Measurements from ENCODE around the gene PRELID3B. TPM values are rescaled to one million over a fixed set of nuclear protein-coding genes. Genes with fewer than 3 reads are reported as not detected.
A peak's percentile ranks its signal among the peaks of the same experiment; 100 is the strongest.

Gene PRELID3B
- total RNA-seq, 2 experiments from 2014 or later: 55.8 to 59.1 TPM

DNA sequence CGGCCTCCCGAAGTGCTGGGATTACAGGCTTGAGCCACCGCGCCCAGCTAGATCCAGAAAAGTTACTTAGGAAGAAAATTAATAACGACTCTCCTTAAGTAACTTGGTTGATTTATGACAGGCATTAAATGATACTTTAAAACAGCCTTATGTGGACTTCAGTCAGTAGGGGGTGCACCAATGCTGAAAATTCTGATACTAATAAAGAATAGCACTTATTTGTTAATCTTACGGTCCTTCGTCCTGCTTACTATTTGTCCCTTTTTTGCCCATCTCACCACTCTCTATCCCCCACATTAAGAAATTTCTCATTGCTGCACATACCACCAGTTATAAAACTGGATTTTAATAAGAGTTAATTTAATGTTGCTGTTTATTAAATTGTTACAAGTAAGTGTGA, 12.7 kb upstream of the PRELID3B start:
- TF ChIP-seq, protein P1, sequence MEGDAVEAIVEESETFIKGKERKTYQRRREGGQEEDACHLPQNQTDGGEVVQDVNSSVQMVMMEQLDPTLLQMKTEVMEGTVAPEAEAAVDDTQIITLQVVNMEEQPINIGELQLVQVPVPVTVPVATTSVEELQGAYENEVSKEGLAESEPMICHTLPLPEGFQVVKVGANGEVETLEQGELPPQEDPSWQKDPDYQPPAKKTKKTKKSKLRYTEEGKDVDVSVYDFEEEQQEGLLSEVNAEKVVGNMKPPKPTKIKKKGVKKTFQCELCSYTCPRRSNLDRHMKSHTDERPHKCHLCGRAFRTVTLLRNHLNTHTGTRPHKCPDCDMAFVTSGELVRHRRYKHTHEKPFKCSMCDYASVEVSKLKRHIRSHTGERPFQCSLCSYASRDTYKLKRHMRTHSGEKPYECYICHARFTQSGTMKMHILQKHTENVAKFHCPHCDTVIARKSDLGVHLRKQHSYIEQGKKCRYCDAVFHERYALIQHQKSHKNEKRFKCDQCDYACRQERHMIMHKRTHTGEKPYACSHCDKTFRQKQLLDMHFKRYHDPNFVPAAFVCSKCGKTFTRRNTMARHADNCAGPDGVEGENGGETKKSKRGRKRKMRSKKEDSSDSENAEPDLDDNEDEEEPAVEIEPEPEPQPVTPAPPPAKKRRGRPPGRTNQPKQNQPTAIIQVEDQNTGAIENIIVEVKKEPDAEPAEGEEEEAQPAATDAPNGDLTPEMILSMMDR (IDR thresholded peaks at IDR 0.05): no peak
- H3K4me3 ChIP-seq (ENCODE audit: low read length): no peak overlapping the region
- H3K27ac Mint-ChIP-seq: no peak overlapping the region
- ChIA-PET POLR2A (interaction anchor here (1.9 kb wide), 1 partner anchor 12 kb away, joined by 7 read pairs; the partner anchor contains the start of gene PRELID3B), CTCF (no interaction called here)
- peaks cover 6 to 7% of the 10 kb centered on the region in 2 experiments for H3K27me3 ChIP-seq (ENCODE audit: control insufficient read depth in 1 of 2, insufficient read depth in 2 of 2, low read length in 2 of 2)
- H3K4me3 Mint-ChIP-seq: no peak overlapping the region
- peak in 4 of 14 experiments; percentile 40 to 58 (median 53) for DNase-seq
- ATAC-seq (ENCODE audit: poor library complexity): no peak
- H3K4me1 ChIP-seq (ENCODE audit: insufficient read depth, low read length): no peaks in the 10 kb centered on the region
- H3K36me3 Mint-ChIP-seq (ENCODE audit: low read depth): no peaks in the 10 kb centered on the region
- H3K9me3 Mint-ChIP-seq: no peaks in the 10 kb centered on the region
- H3K27ac ChIP-seq (ENCODE audit: low read depth in 1 of 2, low read length in 2 of 2): no peak overlapping the region
- H3K27me3 Mint-ChIP-seq: peaks cover 24% of the 10 kb centered on the region
- no peaks in the 10 kb centered on the region for H3K9me3 ChIP-seq (ENCODE audit: control insufficient read depth in 1 of 2, insufficient read depth in 1 of 2, low read length in 2 of 2)
- intact Hi-C loops (cut with DNase I, micrococcal nuclease): loop anchor here in 1 of 2 experiments (5.0 kb wide), 1 partner anchor 347 kb away; no protein-coding TSS in a partner anchor
- no peaks in the 10 kb centered on the region for H3K36me3 ChIP-seq (ENCODE audit: insufficient read depth, low read length)
- H3K4me1 Mint-ChIP-seq (ENCODE audit: low read depth): no peaks in the 10 kb centered on the region

DNA sequence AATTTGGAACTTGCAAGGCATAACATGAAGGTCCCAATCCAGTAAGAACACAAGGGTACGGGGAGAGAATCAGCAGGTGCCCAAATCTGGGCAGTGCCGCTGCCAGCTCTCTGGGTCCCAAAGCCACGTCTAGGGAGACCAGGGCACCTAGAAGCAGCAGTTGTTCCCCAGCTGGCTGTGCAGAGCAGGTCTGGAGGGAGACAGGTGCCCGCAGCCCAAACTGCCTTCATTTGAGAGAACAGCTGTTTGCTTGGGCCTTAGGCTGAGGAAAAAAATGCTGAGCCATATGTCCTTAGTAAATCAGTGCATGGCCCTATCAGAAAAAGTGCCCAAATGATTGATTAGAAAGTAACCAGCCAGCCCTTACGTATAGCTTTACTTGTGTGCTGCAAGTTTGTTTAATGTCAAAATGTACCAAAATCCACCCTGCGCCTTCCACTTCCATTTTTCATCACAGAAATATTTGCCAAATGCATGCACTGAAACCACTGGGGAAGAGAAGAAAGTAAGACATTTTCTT, 9.1 kb upstream of the PRELID3B start:
- H3K27ac Mint-ChIP-seq: no peak overlapping the region
- TF ChIP-seq, protein P1 (IDR thresholded peaks at IDR 0.05): no peak
- Histone ChIP-seq H3K4me3 (ENCODE audit: low read length) (no peak overlapping the region), H3K9me3 (ENCODE audit: control insufficient read depth in 1 of 2, insufficient read depth in 1 of 2, low read length in 2 of 2) (no peaks in the 10 kb centered on the region), H3K36me3 (ENCODE audit: insufficient read depth, low read length) (no peaks in the 10 kb centered on the region), H3K27me3 (ENCODE audit: control insufficient read depth in 1 of 2, insufficient read depth in 2 of 2, low read length in 2 of 2) (peaks cover 7% of the 10 kb centered on the region in 2 experiments), H3K27ac (ENCODE audit: low read depth in 1 of 2, low read length in 2 of 2) (no peak overlapping the region), H3K4me1 (ENCODE audit: insufficient read depth, low read length) (peaks cover 4% of the 10 kb centered on the region)
- DNase-seq: no peak
- H3K9me3 Mint-ChIP-seq: no peaks in the 10 kb centered on the region
- intact Hi-C loops (cut with DNase I, micrococcal nuclease): no loop called here
- no peak overlapping the region for H3K4me3 Mint-ChIP-seq
- peaks cover 32% of the 10 kb centered on the region for H3K27me3 Mint-ChIP-seq
- H3K4me1 Mint-ChIP-seq (ENCODE audit: low read depth): peaks cover 6% of the 10 kb centered on the region
- POLR2A ChIA-PET: interaction anchor here (1.3 to 4.3 kb wide), 2 partner anchors 9 to 19 kb away, joined by 5 to 12 read pairs; partner anchors contain the start of genes ATP5F1E and PRELID3B
- CTCF ChIA-PET: no interaction called here
- H3K36me3 Mint-ChIP-seq (ENCODE audit: low read depth): no peaks in the 10 kb centered on the region
- no peak for ATAC-seq (ENCODE audit: poor library complexity)

DNA sequence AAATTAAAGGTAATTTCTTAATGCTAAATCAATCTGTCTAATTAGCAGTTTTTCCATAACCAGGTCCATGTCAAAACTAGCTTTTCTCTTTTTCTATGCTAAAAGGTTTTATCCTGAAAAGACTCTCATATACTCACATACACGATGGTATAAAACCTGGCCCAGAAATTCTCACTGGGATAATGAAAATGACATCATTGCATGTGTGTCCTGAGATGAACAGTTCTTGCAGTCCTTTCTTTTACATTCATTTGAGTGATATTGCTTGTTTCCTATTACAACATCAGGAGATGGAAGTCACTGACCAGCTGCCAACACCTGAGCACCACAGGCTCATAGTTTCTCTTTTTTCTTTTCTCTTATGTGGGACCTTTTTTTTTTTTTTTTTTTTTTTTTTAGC, 7.9 kb upstream of the PRELID3B start:
- Histone ChIP-seq H3K36me3 (ENCODE audit: insufficient read depth, low read length) (no peaks in the 10 kb centered on the region), H3K27me3 (ENCODE audit: control insufficient read depth in 1 of 2, insufficient read depth in 2 of 2, low read length in 2 of 2) (peaks cover 7% of the 10 kb centered on the region in 2 experiments), H3K27ac (ENCODE audit: low read depth in 1 of 2, low read length in 2 of 2) (no peak overlapping the region), H3K4me1 (ENCODE audit: insufficient read depth, low read length) (peaks cover 4% of the 10 kb centered on the region), H3K4me3 (ENCODE audit: low read length) (no peak overlapping the region), H3K9me3 (ENCODE audit: control insufficient read depth in 1 of 2, insufficient read depth in 1 of 2, low read length in 2 of 2) (no peaks in the 10 kb centered on the region)
- TF ChIP-seq, protein P1 (IDR thresholded peaks at IDR 0.05): no peak
- Mint-ChIP-seq H3K9me3 (no peaks in the 10 kb centered on the region), H3K27ac (no peak overlapping the region), H3K27me3 (peaks cover 30% of the 10 kb centered on the region), H3K4me1 (ENCODE audit: low read depth) (peaks cover 6% of the 10 kb centered on the region), H3K36me3 (ENCODE audit: low read depth) (no peaks in the 10 kb centered on the region), H3K4me3 (no peak overlapping the region)
- ATAC-seq (ENCODE audit: poor library complexity) (no peak), DNase-seq (no peak)
- CTCF ChIA-PET: interaction anchor here (0.9 to 1.3 kb wide), 2 partner anchors 9 to 399 kb away, joined by 5 read pairs; partner anchors contain the start of gene STX16
- intact Hi-C loops (cut with DNase I, micrococcal nuclease): no loop called here
- POLR2A ChIA-PET: interaction anchor here (4.3 kb wide), 1 partner anchor 18 kb away, joined by 12 read pairs; the partner anchor contains the start of gene ATP5F1E

Measured in CD4-positive, alpha-beta T cell (primary cell).